AG09319 (cell line): ENCODE results near the gene TTLL11.
"Not testable (repeated sequence)": the region's sequence is repeated elsewhere in the genome, so short reads cannot be mapped to it uniquely, and the experiment has no call there.

ENCODE experiments used
- DNase-seq: peaks from one replicate; pipeline ENCODE4 v3.0.0-alpha.2; 2010; ENCODE audit warnings: low read depth; ENCODE audit errors: extremely low read depth
- TF ChIP-seq, protein P1 (sequence below): IDR thresholded peaks from 2 replicates; pipeline ENCODE4 v1.5.1; 2011; ENCODE audit warnings: low read depth, mild to moderate bottlenecking, inconsistent platforms, low read length, moderate library complexity

TTLL11 gene

DNA sequence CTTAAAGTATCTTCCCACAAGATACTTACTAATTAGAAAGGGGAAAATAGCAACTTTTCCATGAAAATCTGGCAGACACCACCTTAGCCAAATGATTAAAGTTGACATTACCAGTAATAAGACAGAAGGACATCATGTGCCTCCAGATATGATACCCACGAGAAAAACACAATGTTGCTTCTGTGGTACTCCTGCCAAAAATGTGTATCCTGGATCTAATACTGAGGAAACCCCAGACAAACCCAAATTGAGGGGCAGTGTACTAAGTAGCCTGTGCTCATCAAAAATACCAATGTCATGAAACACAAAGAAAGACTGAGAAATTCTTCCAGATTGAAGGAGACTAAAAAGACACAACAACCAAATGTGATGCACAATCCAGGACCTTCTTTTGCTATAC, 85.3 kb downstream of the TTLL11 start:
- TF ChIP-seq, protein P1, sequence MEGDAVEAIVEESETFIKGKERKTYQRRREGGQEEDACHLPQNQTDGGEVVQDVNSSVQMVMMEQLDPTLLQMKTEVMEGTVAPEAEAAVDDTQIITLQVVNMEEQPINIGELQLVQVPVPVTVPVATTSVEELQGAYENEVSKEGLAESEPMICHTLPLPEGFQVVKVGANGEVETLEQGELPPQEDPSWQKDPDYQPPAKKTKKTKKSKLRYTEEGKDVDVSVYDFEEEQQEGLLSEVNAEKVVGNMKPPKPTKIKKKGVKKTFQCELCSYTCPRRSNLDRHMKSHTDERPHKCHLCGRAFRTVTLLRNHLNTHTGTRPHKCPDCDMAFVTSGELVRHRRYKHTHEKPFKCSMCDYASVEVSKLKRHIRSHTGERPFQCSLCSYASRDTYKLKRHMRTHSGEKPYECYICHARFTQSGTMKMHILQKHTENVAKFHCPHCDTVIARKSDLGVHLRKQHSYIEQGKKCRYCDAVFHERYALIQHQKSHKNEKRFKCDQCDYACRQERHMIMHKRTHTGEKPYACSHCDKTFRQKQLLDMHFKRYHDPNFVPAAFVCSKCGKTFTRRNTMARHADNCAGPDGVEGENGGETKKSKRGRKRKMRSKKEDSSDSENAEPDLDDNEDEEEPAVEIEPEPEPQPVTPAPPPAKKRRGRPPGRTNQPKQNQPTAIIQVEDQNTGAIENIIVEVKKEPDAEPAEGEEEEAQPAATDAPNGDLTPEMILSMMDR: no peak
- no peak for DNase-seq

DNA sequence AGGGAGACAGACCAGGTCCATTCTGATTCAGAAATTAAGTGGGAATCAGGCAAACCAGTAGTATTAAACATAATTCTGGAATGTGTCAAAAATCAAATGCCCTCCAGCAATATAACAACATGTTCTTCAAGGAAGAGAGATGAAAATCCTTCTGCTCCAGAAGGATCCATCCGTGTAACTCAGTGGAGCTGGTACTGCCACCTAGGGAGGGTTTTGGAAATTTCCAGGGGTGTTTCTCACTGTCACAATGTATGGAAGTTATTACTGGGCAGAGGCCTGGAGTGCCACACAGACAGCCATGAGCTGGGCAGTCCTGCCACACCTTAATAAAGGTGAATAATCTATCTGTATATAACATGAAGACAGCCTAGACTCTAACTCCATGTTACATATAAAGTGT, 87.5 kb downstream of the TTLL11 start:
- no peak for DNase-seq
- TF ChIP-seq, protein P1: peak; percentile 56

- TF ChIP-seq, protein P1: no peak
- DNase-seq: no peak
Observed at GRCh38 chr9:122004589-122004988, 88.5 kb downstream of the TTLL11 start.

GRCh38 chr9:122001491-122002201, 91.5 kb downstream of the TTLL11 start:
- no peak for DNase-seq
- TF ChIP-seq, protein P1: no peak

DNA sequence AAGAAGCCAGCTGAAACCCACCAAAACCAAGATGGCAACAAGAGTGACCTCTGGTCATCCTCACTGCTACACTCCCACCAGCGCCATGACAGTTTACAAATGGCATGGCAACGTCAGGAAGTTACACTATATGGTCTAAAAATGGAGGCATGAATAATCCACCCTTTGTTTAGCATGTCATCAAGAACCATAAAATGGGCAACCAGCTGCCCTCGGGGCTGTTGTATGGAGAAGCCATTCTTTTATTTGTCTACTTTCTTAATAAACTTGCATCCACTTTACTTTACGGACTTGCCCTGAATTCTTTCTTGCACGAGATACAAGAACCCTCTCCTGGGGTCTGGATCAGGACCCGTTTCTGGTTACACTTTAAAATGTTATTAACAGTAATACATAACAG, 92.6 kb downstream of the TTLL11 start:
- DNase-seq: not testable (repeated sequence)

- DNase-seq: no peak
- TF ChIP-seq, protein P1: no peak
Observed at GRCh38 chr9:121999556-121999955, 93.6 kb downstream of the TTLL11 start.

- TF ChIP-seq, protein P1: no peak
- no peak for DNase-seq
Observed at GRCh38 chr9:121998513-121999049, 94.5 kb downstream of the TTLL11 start.

GRCh38 chr9:121997791-121998190, 95.3 kb downstream of the TTLL11 start:
- TF ChIP-seq, protein P1: no peak
- DNase-seq: no peak
